Ascending aorta (tissue), 2 donors: ENCODE measurements around the gene NPTX1. TPM values are rescaled to one million over a fixed set of nuclear protein-coding genes. Genes with fewer than 3 reads are reported as not detected.
"Not testable (repeated sequence)": the region's sequence is repeated elsewhere in the genome, so short reads cannot be mapped to it uniquely, and the experiment has no call there.

Source experiments
- DNase-seq, 2 donors: peaks; one replicate each; pipeline ENCODE4 v3.0.0-alpha.2; 2019; ENCODE audit warnings: low spot score in 2 of 2
- H3K27ac ChIP-seq, 2 donors: fragments of 200-600 bp; sonication (generic); one replicate each; pipeline ENCODE4 v1.5.1; 2016 to 2017; ENCODE audit warnings: mild to moderate bottlenecking in 1 of 2
- H3K27me3 ChIP-seq: fragments of 200-600 bp; sonication (generic); one replicate; pipeline ENCODE4 v1.5.1; 2017
- H3K36me3 ChIP-seq, 2 donors: fragments of 200-600 bp; sonication (generic); one replicate each; pipeline ENCODE4 v1.5.1; 2016
- H3K4me1 ChIP-seq, 2 donors: fragments of 200-600 bp; sonication (generic); one replicate each; pipeline ENCODE4 v1.5.1; 2016 to 2017; ENCODE audit warnings: mild to moderate bottlenecking in 1 of 2
- H3K4me3 ChIP-seq, 2 donors: fragments of 200-600 bp; sonication (generic); one replicate each; pipeline ENCODE4 v1.5.1; 2016 to 2017; ENCODE audit warnings: mild to moderate bottlenecking in 1 of 2
- H3K9me3 ChIP-seq, 2 donors: fragments of 200-600 bp; sonication (generic); one replicate each; pipeline ENCODE4 v1.5.1; 2016
- CTCF ChIP-seq, 3 experiments: fragments of 200-600 bp in 2 of 3; fragments of 450-650 bp in 1 of 3; sonication (generic) in 2 of 3; IDR thresholded peaks; one replicate each; pipeline ENCODE4 v1.5.1; 2016 to 2019; ENCODE audit warnings: antibody characterized with exemption in 3 of 3, mild to moderate bottlenecking in 1 of 3, moderate library complexity in 1 of 3
- intact Hi-C: fragments of 100-400 bp; cut with DNase I; formaldehyde crosslinking; loops from one replicate; pipeline ENCODE4 v1.15.1; 2023
- total RNA-seq: library from RNA; depleted of rRNA; stranded (reverse); fragments of >200 nt; gene quantifications from one replicate; pipeline ENCODE4 v1.1.0, GENCODE V29; 2016

The NPTX1 gene
- total RNA-seq, 1 donor from 2014 or later: not detected

- H3K36me3 ChIP-seq: no peaks in the 10 kb centered on the region
- no peak for DNase-seq
- no peak overlapping the region for H3K4me3 ChIP-seq
- peaks cover 3% of the 10 kb centered on the region for H3K27me3 ChIP-seq
- no peaks in the 10 kb centered on the region for H3K4me1 ChIP-seq
- no peaks in the 10 kb centered on the region for H3K9me3 ChIP-seq
- no peak overlapping the region for H3K27ac ChIP-seq
- no peak for TF ChIP-seq CTCF (IDR thresholded peaks at IDR 0.05)
- intact Hi-C loops: no loop called here
These were observed 32.9 kb upstream of the NPTX1 start for GRCh38 chr17:80509311-80509710.

GRCh38 chr17:80507965-80508364 is 31.6 kb upstream of the NPTX1 start:
- no peak for DNase-seq
- Histone ChIP-seq H3K36me3 (no peaks in the 10 kb centered on the region), H3K9me3 (no peaks in the 10 kb centered on the region), H3K4me1 (no peaks in the 10 kb centered on the region), H3K27me3 (peaks cover 3% of the 10 kb centered on the region), H3K4me3 (no peak overlapping the region), H3K27ac (no peak overlapping the region)
- intact Hi-C loops: no loop called here
- TF ChIP-seq CTCF (IDR thresholded peaks at IDR 0.05): no peak

- H3K27me3 ChIP-seq, DNase-seq, H3K36me3 ChIP-seq, H3K27ac ChIP-seq, H3K9me3 ChIP-seq, H3K4me3 ChIP-seq, H3K4me1 ChIP-seq, intact Hi-C loops: not testable (repeated sequence)
These were observed 30.8 kb upstream of the NPTX1 start for GRCh38 chr17:80507177-80507576.

- H3K27me3 ChIP-seq: peaks cover 3% of the 10 kb centered on the region
- no peak for DNase-seq
- no peaks in the 10 kb centered on the region for H3K36me3 ChIP-seq
- H3K4me1 ChIP-seq: no peaks in the 10 kb centered on the region
- H3K9me3 ChIP-seq: no peaks in the 10 kb centered on the region
- H3K27ac ChIP-seq: no peak overlapping the region
- intact Hi-C loops: no loop called here
- TF ChIP-seq CTCF (IDR thresholded peaks at IDR 0.05): no peak
- no peak overlapping the region for H3K4me3 ChIP-seq
These were observed 28.4 kb upstream of the NPTX1 start for GRCh38 chr17:80504686-80505413.

- H3K27ac ChIP-seq: no peak overlapping the region
- TF ChIP-seq CTCF (IDR thresholded peaks at IDR 0.05): no peak
- intact Hi-C loops: no loop called here
- peaks cover 3% of the 10 kb centered on the region for H3K27me3 ChIP-seq
- H3K36me3 ChIP-seq: no peaks in the 10 kb centered on the region
- H3K4me3 ChIP-seq: no peak overlapping the region
- no peaks in the 10 kb centered on the region for H3K4me1 ChIP-seq
- no peak for DNase-seq
- no peaks in the 10 kb centered on the region for H3K9me3 ChIP-seq
These were observed 27.5 kb upstream of the NPTX1 start for GRCh38 chr17:80503921-80504320.

- DNase-seq: no peak
- H3K4me1 ChIP-seq: no peaks in the 10 kb centered on the region
- H3K36me3 ChIP-seq: no peaks in the 10 kb centered on the region
- no peak overlapping the region for H3K4me3 ChIP-seq
- peaks cover 3% of the 10 kb centered on the region for H3K27me3 ChIP-seq
- intact Hi-C loops: no loop called here
- no peaks in the 10 kb centered on the region for H3K9me3 ChIP-seq
- H3K27ac ChIP-seq: no peak overlapping the region
- no peak for TF ChIP-seq CTCF (IDR thresholded peaks at IDR 0.05)
These were observed 26.6 kb upstream of the NPTX1 start for GRCh38 chr17:80503031-80503430.
